GM12874 (cell line): ENCODE measurements around the gene MITD1.

Source experiments
- TF ChIP-seq, protein P1 (sequence below): IDR thresholded peaks from 2 replicates; pipeline ENCODE4 v1.5.1; 2011; ENCODE audit warnings: low read depth, mild to moderate bottlenecking, control low read depth, low read length, moderate library complexity; ENCODE audit not compliant: insufficient read depth

MITD1 gene

DNA sequence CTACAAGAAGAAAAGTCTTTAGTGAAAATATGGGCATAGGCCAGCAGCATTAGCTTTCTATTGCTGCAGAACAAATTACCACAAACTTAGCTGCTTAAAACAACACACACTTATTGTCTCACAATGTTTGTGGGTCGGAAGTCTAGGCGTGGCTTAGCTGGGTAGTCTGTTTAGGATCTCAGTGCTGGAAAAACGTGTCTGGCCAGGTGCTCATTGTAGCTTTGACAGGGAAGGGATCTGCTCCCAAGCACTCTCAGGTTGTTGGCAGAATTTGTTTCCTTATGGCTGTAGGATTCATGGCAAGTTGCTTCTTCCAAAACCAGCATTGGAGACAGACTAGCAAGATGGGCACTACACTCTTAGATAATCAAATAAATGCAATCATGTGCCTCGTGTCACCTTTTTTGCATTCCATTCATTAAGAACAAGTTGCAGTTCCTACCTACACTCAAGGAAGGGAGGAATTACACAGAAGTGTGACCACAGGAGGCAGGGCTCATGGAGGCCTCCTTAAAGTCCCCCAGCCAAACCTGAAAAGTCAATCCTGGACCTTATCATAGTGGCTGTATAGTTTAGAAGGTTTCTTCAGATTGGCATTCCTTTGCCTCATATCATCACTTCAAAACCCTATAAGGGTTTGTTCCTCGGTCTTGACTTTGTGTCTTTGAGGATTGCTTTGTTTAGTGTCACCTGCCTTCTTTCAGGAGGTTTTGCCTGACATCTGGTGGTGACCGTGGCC is 17.4 kb upstream of the MITD1 start:
- TF ChIP-seq, protein P1, sequence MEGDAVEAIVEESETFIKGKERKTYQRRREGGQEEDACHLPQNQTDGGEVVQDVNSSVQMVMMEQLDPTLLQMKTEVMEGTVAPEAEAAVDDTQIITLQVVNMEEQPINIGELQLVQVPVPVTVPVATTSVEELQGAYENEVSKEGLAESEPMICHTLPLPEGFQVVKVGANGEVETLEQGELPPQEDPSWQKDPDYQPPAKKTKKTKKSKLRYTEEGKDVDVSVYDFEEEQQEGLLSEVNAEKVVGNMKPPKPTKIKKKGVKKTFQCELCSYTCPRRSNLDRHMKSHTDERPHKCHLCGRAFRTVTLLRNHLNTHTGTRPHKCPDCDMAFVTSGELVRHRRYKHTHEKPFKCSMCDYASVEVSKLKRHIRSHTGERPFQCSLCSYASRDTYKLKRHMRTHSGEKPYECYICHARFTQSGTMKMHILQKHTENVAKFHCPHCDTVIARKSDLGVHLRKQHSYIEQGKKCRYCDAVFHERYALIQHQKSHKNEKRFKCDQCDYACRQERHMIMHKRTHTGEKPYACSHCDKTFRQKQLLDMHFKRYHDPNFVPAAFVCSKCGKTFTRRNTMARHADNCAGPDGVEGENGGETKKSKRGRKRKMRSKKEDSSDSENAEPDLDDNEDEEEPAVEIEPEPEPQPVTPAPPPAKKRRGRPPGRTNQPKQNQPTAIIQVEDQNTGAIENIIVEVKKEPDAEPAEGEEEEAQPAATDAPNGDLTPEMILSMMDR, result no peak

DNA sequence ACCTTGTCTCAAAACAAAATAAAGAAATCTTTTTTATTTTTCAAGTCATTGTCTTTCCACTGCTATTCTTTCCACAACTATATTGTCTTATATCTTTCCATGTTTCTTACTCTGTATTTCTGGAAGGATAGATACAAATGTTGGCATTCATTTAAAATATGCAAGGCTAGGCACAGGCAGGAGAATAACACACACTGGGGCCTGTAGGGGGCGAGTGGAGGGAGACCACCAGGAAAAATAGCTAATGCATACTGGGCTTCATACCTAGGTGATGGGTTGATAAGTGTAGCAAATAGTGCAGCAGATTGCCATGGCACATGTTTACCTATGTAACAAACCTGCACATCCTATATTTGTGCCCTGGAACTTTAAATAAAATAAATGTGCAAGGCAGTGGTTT is 9.7 kb upstream of the MITD1 start:
- TF ChIP-seq, protein P1, result no peak

DNA sequence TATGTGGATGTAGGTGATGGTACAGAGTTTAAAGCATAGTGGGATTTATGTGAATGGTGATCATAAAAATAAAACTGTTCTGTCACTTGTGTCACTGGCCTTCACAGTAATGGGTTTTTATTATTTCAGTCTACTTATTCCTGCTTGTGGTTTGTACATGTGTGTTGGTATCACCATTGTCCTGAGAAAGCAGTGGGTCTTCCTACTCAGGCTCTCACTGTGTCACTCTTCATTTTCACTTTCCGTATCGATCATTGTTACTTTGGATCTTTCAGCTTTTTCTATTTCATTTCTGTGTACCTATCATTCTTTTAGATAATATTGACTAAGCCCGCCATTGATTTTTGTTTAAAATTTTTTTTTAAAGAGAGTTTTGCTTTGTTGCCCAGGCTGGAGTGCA is 7.5 kb upstream of the MITD1 start:
- TF ChIP-seq, protein P1, result no peak

DNA sequence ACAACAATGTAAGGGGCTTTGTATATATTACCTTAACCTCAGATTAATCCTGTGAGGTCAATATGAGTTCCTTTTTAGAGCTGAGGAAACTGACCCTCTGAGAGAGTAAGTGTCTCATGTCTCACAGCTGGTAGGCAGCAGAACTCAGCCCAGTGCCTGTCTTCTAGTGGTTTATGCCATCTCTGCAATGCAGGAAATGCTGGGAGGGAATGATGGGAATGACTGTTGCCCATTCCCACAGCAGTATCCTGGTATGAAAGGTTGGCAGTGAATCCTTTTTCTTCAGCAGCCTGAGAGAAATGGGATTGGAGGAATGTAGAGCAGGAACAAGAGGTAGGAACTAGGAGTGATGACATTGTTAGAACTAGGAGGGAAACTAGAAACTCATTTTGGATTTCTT is 6.2 kb upstream of the MITD1 start:
- TF ChIP-seq, protein P1, result no peak

DNA sequence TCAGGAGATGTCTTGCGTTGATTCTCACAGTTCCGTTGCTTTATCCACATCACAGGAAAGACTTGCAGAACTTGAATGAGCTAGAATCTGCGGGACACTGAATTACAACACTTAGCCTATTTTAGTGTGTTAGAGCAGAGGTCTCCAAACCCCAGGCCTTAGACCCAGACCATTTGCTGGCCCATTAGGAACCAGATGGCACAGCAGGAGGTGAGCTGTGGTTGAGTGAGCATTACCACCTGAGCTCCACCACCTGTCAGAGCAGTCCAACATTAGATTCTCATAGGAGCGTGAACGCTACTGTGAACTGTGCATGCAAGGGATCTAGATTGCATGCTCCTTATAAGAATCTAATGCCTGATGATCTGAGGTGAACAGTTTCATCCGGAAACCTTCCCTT is 4.0 kb upstream of the MITD1 start:
- TF ChIP-seq, protein P1, result no peak

DNA sequence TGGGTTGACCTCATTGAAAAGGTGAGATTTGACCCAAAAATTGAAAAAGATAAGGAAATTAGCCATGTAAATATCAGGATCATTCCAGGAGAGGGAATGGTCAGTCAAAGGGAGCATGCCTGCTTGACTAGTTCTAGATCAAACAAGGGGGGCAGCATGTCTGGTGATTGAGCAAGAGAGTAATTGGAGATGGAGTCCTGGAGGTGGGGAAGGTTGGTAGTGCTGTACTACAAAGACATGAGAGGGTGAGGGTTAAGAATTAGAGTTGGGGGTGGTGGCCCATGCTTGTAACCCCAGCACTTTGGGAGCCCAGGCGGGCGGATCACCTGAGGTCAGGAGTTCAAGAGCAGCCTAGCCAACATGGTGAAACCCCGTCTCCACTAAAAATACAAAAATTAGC is 2.2 kb upstream of the MITD1 start:
- TF ChIP-seq, protein P1, result no peak

DNA sequence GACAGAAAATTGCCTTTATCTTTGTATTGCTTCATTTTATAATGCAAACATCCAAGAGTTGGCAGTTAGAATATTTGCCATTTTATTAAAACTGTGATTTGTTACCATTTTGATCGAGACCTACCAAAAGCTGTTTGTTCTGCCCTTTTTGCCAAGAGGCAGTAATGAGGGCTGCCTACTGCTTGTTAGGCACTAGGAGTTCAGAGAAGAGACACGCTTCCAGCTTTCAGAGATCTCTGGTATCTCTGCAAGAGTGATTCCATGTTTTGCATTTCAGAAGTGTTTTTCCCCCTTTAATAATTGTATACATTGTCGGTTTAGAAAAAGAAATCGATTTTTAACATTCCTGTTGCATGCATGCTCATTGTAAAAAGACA is 754 bp upstream of the MITD1 start:
- TF ChIP-seq, protein P1, result no peak
